Naive thymus-derived CD4-positive, alpha-beta T cell (primary cell): ENCODE results near the gene KCNAB1. TPM values are rescaled to one million over a fixed set of nuclear protein-coding genes. Genes with fewer than 3 reads are reported as not detected.

Source experiments
- ATAC-seq: fragments of 150-1000 bp; cut with Tn5 transposase; 2 replicates; pipeline ENCODE4 v1.10.0; 2021; ENCODE audit warnings: mild to moderate bottlenecking, moderate library complexity
- CTCF ChIA-PET: fragments of 350-600 bp; sonication (Branson Sonifier 250); formaldehyde crosslinking; loops from one replicate; lab custom pipeline; 2021; ENCODE audit warnings: antibody characterized with exemption; lab: Charles Lee
- POLR2A ChIA-PET: fragments of 350-600 bp; sonication (Branson Sonifier 250); formaldehyde crosslinking; loops from one replicate; lab custom pipeline; 2021; ENCODE audit warnings: antibody characterized with exemption, inconsistent platforms; lab: Charles Lee
- DNase-seq, 9 donors: peaks; one replicate each; pipeline versions ENCODE4 v3.0.0 to v3.0.0-alpha.2; 2020 to 2022; ENCODE audit warnings: mixed read lengths in 1 of 9
- H3K27ac ChIP-seq: one replicate; pipeline ENCODE4 v1.7.0; 2013; ENCODE audit warnings: mild to moderate bottlenecking, low read depth, low read length, moderate library complexity
- H3K27me3 ChIP-seq, 2 donors: one replicate each; pipeline ENCODE4 v1.7.0; 2013; ENCODE audit warnings: low read length in 2 of 2, mild to moderate bottlenecking in 2 of 2, moderate library complexity in 2 of 2; ENCODE audit not compliant: control insufficient read depth in 2 of 2, insufficient read depth in 2 of 2
- H3K36me3 ChIP-seq, 3 experiments: 1 replicate in 2 of 3; 2 replicates in 1 of 3; pipeline ENCODE4 v1.7.0; 2013; ENCODE audit warnings: low read length in 3 of 3, mild to moderate bottlenecking in 3 of 3, moderate library complexity in 1 of 3; ENCODE audit not compliant: insufficient read depth in 3 of 3, control insufficient read depth in 2 of 3
- H3K4me1 ChIP-seq, 2 donors: one replicate each; pipeline ENCODE4 v1.7.0; 2013; ENCODE audit warnings: low read length in 2 of 2, mild to moderate bottlenecking in 2 of 2, moderate library complexity in 1 of 2; ENCODE audit not compliant: control insufficient read depth in 2 of 2, insufficient read depth in 2 of 2
- H3K4me3 ChIP-seq: 2 replicates; pipeline ENCODE4 v1.7.0; 2013; ENCODE audit warnings: mild to moderate bottlenecking, low read length
- H3K9me3 ChIP-seq, 3 experiments: 1 replicate in 2 of 3; 2 replicates in 1 of 3; pipeline ENCODE4 v1.7.0; 2013; ENCODE audit warnings: low read length in 3 of 3; ENCODE audit not compliant: control insufficient read depth in 2 of 3
- H3K27ac Mint-ChIP-seq, 9 donors: one replicate each; pipeline ENCODE4 v1.8.0; 2020 to 2022; ENCODE audit warnings: mixed read lengths in 9 of 9, mild to moderate bottlenecking in 8 of 9, moderate library complexity in 5 of 9, inconsistent platforms in 2 of 9
- H3K27me3 Mint-ChIP-seq, 5 donors: one replicate each; pipeline ENCODE4 v1.8.0; 2021 to 2022; ENCODE audit warnings: mixed read lengths in 5 of 5, mild to moderate bottlenecking in 1 of 5
- H3K36me3 Mint-ChIP-seq, 5 donors: one replicate each; pipeline ENCODE4 v1.8.0; 2020 to 2022; ENCODE audit warnings: mixed read lengths in 5 of 5, mild to moderate bottlenecking in 3 of 5, inconsistent platforms in 1 of 5
- H3K4me1 Mint-ChIP-seq, 7 donors: one replicate each; pipeline ENCODE4 v1.8.0; 2020 to 2022; ENCODE audit warnings: mixed read lengths in 7 of 7, mild to moderate bottlenecking in 3 of 7, inconsistent platforms in 1 of 7
- H3K4me3 Mint-ChIP-seq, 10 donors: one replicate each; pipeline ENCODE4 v1.8.0; 2020 to 2022; ENCODE audit warnings: mild to moderate bottlenecking in 10 of 10, mixed read lengths in 10 of 10, moderate library complexity in 6 of 10, inconsistent platforms in 2 of 10
- H3K9me3 Mint-ChIP-seq, 11 donors: one replicate each; pipeline ENCODE4 v1.8.0; 2020 to 2022; ENCODE audit warnings: mixed read lengths in 11 of 11, mild to moderate bottlenecking in 4 of 11, inconsistent platforms in 1 of 11, moderate library complexity in 1 of 11
- intact Hi-C, 2 donors: fragments of 100-400 bp; cut with micrococcal nuclease; formaldehyde crosslinking; loops; one replicate each; pipeline ENCODE4 v1.15.1; 2023
- polyA plus RNA-seq, 2 donors: library from polyadenylated mRNA; unstranded; fragments of 300-500 nt; fragmentation: Illumina TruSeq; gene quantifications; one replicate each; pipeline ENCODE4 v1.2.3, GENCODE V29; 2021
- total RNA-seq, 6 experiments: library from RNA in 5 of 6; stranded (reverse) in 5 of 6; gene quantifications; 1 replicate in 5 of 6; 2 replicates in 1 of 6; pipeline ENCODE4 v1.2.3 and lab custom pipeline; 2021 to 2026

KCNAB1 gene
- total and polyA plus RNA-seq, 7 experiments from 2014 or later = 0.09 to 0.17 TPM; not detected in 5

DNA sequence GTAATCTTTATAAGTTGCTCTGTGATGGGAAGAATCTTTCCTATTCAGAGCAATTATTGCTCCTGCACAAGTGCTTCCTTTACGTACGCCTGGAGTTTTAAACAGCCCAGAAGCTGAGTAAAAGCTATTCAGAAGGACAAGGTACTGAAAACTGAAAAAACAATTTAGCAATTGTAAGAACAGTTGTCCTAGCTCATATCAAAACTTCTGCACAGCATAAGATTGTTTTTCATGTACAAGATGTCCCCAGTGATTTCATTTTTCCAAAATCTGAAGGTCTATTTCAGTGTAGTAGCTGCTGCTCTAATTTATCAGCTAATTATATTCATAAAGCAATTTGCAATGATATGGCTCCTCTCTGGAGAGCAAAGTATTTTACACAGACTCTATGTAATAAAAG is 23.7 kb downstream of the KCNAB1 start:
- ChIA-PET POLR2A (interaction anchor here (0.6 kb wide), 1 partner anchor 1083 kb away, joined by 3 read pairs; no protein-coding TSS in a partner anchor), CTCF (interaction anchor here (1.0 kb wide), 1 partner anchor 15 kb away, joined by 4 read pairs; no protein-coding TSS in a partner anchor)
- intact Hi-C loops = no loop called here
- no peak for DNase-seq
- H3K4me3 Mint-ChIP-seq = no peak overlapping the region
- H3K4me1 Mint-ChIP-seq = peaks cover 0 to 4% (median 0%) of the 10 kb centered on the region in 7 donors
- H3K27me3 ChIP-seq = no peaks in the 10 kb centered on the region
- H3K27ac Mint-ChIP-seq = no peak overlapping the region
- H3K27me3 Mint-ChIP-seq = peaks cover 11 to 54% (median 25%) of the 10 kb centered on the region in 5 donors
- H3K4me1 ChIP-seq = no peaks in the 10 kb centered on the region
- H3K9me3 Mint-ChIP-seq = no peaks in the 10 kb centered on the region
- no peaks in the 10 kb centered on the region for H3K9me3 ChIP-seq
- H3K36me3 Mint-ChIP-seq = no peaks in the 10 kb centered on the region
- H3K4me3 ChIP-seq = no peak overlapping the region
- no peak overlapping the region for H3K27ac ChIP-seq
- no peak for ATAC-seq
- no peaks in the 10 kb centered on the region for H3K36me3 ChIP-seq

DNA sequence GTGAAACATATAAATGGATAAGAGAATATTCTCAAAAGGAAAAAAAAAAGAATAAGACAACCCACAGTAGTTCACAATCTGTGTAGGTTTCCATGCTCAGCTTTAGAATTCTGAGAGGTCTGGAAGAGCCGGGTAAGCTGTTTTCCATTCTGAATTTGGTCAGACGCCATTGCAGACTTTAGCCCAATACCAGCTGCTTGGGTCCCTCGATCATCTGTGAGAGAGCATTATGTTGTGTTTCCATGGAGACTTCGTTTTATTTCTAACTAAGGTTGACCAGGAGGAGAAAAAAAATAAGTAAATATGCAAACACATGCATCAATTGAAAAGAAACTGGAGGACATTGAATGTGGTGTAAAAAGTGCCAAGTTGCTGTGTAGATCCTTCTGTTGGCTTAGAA is 25.5 kb downstream of the KCNAB1 start:
- H3K27ac Mint-ChIP-seq = no peak overlapping the region
- Histone ChIP-seq H3K4me3 (no peak overlapping the region), H3K27ac (no peak overlapping the region), H3K9me3 (no peaks in the 10 kb centered on the region), H3K27me3 (no peaks in the 10 kb centered on the region), H3K36me3 (no peaks in the 10 kb centered on the region), H3K4me1 (no peaks in the 10 kb centered on the region)
- POLR2A ChIA-PET = interaction anchor here (0.6 kb wide), 1 partner anchor 26 kb away, joined by 3 read pairs; no protein-coding TSS in a partner anchor
- intact Hi-C loops = no loop called here
- no peak overlapping the region for H3K4me3 Mint-ChIP-seq
- H3K36me3 Mint-ChIP-seq = no peaks in the 10 kb centered on the region
- H3K9me3 Mint-ChIP-seq = no peaks in the 10 kb centered on the region
- peaks cover 0 to 7% (median 0%) of the 10 kb centered on the region in 7 donors for H3K4me1 Mint-ChIP-seq
- DNase-seq (no peak), ATAC-seq (no peak)
- CTCF ChIA-PET = interaction anchor here (0.6 to 1.1 kb wide), 2 partner anchors 212 to 394 kb away, joined by 3 read pairs; no protein-coding TSS in a partner anchor
- H3K27me3 Mint-ChIP-seq = peaks cover 11 to 45% (median 18%) of the 10 kb centered on the region in 5 donors

DNA sequence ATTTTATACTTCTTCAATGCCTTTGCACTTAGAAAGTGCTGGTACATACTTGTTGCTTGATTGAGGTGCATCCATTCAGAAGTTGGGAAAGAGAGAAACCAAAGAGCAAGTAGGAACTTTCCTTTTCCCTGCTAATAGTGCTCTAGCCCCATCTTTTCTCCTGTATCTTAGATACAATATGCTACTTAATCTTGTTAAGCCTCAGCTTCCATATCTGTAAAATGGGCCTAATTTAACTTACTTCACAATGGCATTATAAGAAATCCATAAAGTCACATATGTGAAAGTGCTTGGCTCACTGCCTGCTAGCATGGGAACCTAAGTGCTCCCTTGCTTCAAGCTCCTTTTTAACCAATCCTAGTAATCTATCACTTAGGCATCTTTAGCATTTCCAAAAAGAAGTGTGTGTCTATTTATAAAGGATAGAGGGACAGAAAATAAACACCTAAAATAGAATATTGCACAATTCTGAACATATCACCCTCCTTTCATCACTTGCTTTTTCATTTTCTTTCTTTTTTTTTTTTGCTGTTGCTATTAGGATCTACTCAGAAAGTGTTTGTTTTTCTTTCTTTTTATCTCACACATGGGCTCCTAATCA is 28.1 kb downstream of the KCNAB1 start:
- ATAC-seq (no peak), DNase-seq (no peak)
- Histone ChIP-seq H3K36me3 (no peaks in the 10 kb centered on the region), H3K27me3 (no peaks in the 10 kb centered on the region), H3K27ac (no peak overlapping the region), H3K9me3 (no peaks in the 10 kb centered on the region), H3K4me3 (no peak overlapping the region), H3K4me1 (no peaks in the 10 kb centered on the region)
- Mint-ChIP-seq H3K27me3 (peaks cover 6 to 33% (median 18%) of the 10 kb centered on the region in 5 donors), H3K4me1 (peaks cover 0 to 7% (median 0%) of the 10 kb centered on the region in 7 donors), H3K36me3 (no peaks in the 10 kb centered on the region), H3K27ac (no peak overlapping the region), H3K9me3 (no peaks in the 10 kb centered on the region), H3K4me3 (no peak overlapping the region)
- intact Hi-C loops = no loop called here
- ChIA-PET CTCF (interaction anchor here (0.8 to 7.3 kb wide), 5 partner anchors 361 to 989 kb away, joined by 3 to 91 read pairs (median 5); no protein-coding TSS in a partner anchor), POLR2A (no interaction called here)

DNA sequence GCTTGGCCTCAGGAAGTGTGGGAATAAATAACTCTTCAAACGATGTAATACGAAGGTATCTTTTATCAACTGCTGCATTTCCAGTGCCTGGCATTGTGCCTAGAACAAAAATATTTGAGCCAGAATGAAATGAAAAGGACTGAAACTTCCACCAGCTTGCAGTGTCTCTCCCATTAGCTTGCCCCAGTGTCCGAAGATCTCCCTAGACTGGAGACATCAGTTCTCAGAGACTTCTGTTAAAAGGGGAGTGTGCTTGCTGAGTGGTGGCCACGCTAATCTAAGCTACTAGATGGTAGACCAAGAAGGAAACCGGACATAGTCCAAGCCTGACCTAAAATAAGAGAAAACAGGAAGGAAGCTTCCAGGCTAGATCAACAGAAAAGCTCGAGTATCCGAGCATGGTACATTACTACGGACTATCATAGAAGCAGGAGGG is 28.6 kb downstream of the KCNAB1 start:
- Mint-ChIP-seq H3K4me1 (peaks cover 0 to 7% (median 0%) of the 10 kb centered on the region in 7 donors), H3K9me3 (no peaks in the 10 kb centered on the region), H3K27ac (peak overlapping the region in 1 of 9 donors; percentile 70), H3K36me3 (no peaks in the 10 kb centered on the region), H3K27me3 (peaks cover 6 to 32% (median 18%) of the 10 kb centered on the region in 5 donors), H3K4me3 (no peak overlapping the region)
- Histone ChIP-seq H3K4me3 (no peak overlapping the region), H3K4me1 (no peaks in the 10 kb centered on the region), H3K36me3 (no peaks in the 10 kb centered on the region), H3K27me3 (no peaks in the 10 kb centered on the region), H3K9me3 (no peaks in the 10 kb centered on the region), H3K27ac (no peak overlapping the region)
- DNase-seq = no peak
- POLR2A ChIA-PET = no interaction called here
- CTCF ChIA-PET = interaction anchor here (0.6 to 7.3 kb wide), 9 partner anchors 360 to 1424 kb away, joined by 3 to 91 read pairs (median 4); no protein-coding TSS in a partner anchor
- intact Hi-C loops = no loop called here
- no peak for ATAC-seq

DNA sequence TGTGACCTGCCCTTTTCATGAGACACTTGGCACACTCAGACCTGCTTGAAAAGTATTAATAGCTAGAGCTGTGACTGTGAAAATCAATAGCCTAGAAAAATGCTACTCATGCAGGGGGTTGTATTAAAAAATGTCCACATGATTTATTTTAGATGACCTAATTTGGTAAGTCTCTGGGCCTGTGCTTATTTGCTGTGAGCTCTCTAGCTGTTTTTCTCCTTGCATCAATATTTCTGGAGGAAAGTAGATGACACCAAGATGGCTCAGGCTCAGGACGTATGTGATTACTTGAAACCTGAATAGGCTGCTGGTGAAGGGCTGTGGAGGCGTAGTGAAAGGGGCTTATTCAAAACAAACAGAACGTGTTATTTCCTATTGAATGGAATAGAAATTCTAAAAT is 29.5 kb downstream of the KCNAB1 start:
- ChIA-PET CTCF (interaction anchor here (0.7 to 7.3 kb wide), 13 partner anchors 360 to 1423 kb away, joined by 4 to 91 read pairs (median 5); no protein-coding TSS in a partner anchor), POLR2A (interaction anchor here (1.0 kb wide), 1 partner anchor 987 kb away, joined by 5 read pairs; no protein-coding TSS in a partner anchor)
- Histone ChIP-seq H3K27ac (no peak overlapping the region), H3K4me1 (no peaks in the 10 kb centered on the region), H3K4me3 (no peak overlapping the region), H3K9me3 (no peaks in the 10 kb centered on the region), H3K27me3 (no peaks in the 10 kb centered on the region), H3K36me3 (no peaks in the 10 kb centered on the region)
- Mint-ChIP-seq H3K4me1 (peaks cover 0 to 7% (median 0%) of the 10 kb centered on the region in 7 donors), H3K36me3 (no peaks in the 10 kb centered on the region), H3K27ac (no peak overlapping the region), H3K27me3 (peaks cover 0 to 25% (median 8%) of the 10 kb centered on the region in 5 donors), H3K9me3 (no peaks in the 10 kb centered on the region), H3K4me3 (no peak overlapping the region)
- ATAC-seq = no peak
- intact Hi-C loops = loop anchor here (1.0 to 5.0 kb wide), 14 partner anchors 232 to 1089 kb away; partner anchors contain the start of genes C3orf33 (in 1 of the 2) and TIPARP (in 1 of the 2)
- DNase-seq = no peak

DNA sequence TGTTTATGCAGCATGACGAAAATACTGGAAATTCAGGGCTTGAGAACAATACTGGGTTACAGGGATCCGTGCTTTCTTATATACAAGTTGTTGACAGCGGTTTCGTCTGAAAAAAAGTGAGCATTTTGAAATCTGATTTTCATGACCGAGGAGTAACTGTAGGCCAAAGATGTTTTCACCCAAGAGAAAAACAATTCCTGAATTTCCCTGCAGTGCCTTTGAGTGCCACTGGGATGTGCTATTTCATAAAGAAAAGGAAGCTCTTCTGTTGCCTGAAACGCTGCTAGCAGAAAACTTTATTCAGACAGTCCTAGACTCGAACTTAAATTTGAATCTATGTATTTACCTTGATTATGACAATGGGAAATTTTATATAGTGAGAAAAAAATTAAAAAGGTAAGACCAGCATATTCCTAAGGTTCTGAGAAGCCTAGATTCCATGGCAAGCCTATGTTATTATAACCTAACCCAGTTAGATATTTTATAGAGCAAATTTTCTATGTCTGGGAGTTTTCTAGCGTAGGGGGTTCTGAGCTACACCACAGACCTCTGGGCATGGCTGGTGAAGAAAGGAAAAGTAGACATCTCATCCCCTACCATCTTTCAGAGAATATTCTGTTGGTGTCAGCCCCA is 30.2 kb downstream of the KCNAB1 start:
- peaks cover 0 to 3% (median 0%) of the 10 kb centered on the region in 5 donors for H3K36me3 Mint-ChIP-seq
- DNase-seq (peak in 7 of 9 donors; percentile 4 to 53 (median 41)), ATAC-seq (peak; percentile 75)
- no peaks in the 10 kb centered on the region for H3K9me3 ChIP-seq
- CTCF ChIA-PET = interaction anchor here (0.7 to 7.3 kb wide), 11 partner anchors 10 to 1422 kb away, joined by 4 to 91 read pairs (median 5); no protein-coding TSS in a partner anchor
- no peaks in the 10 kb centered on the region for H3K27me3 ChIP-seq
- no peak overlapping the region for H3K27ac ChIP-seq
- POLR2A ChIA-PET = interaction anchor here (1.0 kb wide), 1 partner anchor 986 kb away, joined by 5 read pairs; no protein-coding TSS in a partner anchor
- no peak overlapping the region for H3K4me3 Mint-ChIP-seq
- H3K27me3 Mint-ChIP-seq = peaks cover 0 to 22% (median 6%) of the 10 kb centered on the region in 5 donors
- peaks cover 0 to 3% (median 0%) of the 10 kb centered on the region in 11 donors for H3K9me3 Mint-ChIP-seq
- H3K27ac Mint-ChIP-seq = no peak overlapping the region
- H3K4me3 ChIP-seq = no peak overlapping the region
- peaks cover 0 to 7% (median 0%) of the 10 kb centered on the region in 7 donors for H3K4me1 Mint-ChIP-seq
- intact Hi-C loops = loop anchor here (1.0 to 5.0 kb wide), 14 partner anchors 232 to 1089 kb away; partner anchors contain the start of genes C3orf33 (in 1 of the 2) and TIPARP (in 1 of the 2)
- H3K36me3 ChIP-seq = no peaks in the 10 kb centered on the region
- no peaks in the 10 kb centered on the region for H3K4me1 ChIP-seq
